Adipocyte (in vitro differentiated cells): ENCODE measurements around the gene PLEKHA5.

Source experiments
- DNase-seq: peaks from one replicate; pipeline ENCODE4 v3.0.0-alpha.2; 2015; ENCODE audit warnings: low read depth
- H3K27me3 ChIP-seq: replicated peaks from 2 replicates; pipeline ENCODE4 v1.7.0; 2013; ENCODE audit warnings: mild to moderate bottlenecking, low read length, moderate library complexity; ENCODE audit not compliant: control insufficient read depth, insufficient read depth
- H3K36me3 ChIP-seq: 2 replicates; pipeline ENCODE4 v1.7.0; 2013; ENCODE audit warnings: low read length, mild to moderate bottlenecking, moderate library complexity; ENCODE audit not compliant: control insufficient read depth, insufficient read depth, severe bottlenecking
- H3K4me1 ChIP-seq: 2 replicates; pipeline ENCODE4 v1.7.0; 2013; ENCODE audit warnings: mild to moderate bottlenecking, low read length, moderate library complexity; ENCODE audit not compliant: control insufficient read depth, insufficient read depth
- H3K4me3 ChIP-seq: 2 replicates; pipeline ENCODE4 v1.7.0; 2013; ENCODE audit warnings: mild to moderate bottlenecking, low read length, moderate library complexity
- H3K9ac ChIP-seq: 2 replicates; pipeline ENCODE4 v1.7.0; 2013; ENCODE audit warnings: mild to moderate bottlenecking, low read length, moderate library complexity
- H3K9me3 ChIP-seq: 2 replicates; pipeline ENCODE4 v1.7.0; 2013; ENCODE audit warnings: mild to moderate bottlenecking, low read length, moderate library complexity; ENCODE audit not compliant: control insufficient read depth

Gene PLEKHA5

DNA sequence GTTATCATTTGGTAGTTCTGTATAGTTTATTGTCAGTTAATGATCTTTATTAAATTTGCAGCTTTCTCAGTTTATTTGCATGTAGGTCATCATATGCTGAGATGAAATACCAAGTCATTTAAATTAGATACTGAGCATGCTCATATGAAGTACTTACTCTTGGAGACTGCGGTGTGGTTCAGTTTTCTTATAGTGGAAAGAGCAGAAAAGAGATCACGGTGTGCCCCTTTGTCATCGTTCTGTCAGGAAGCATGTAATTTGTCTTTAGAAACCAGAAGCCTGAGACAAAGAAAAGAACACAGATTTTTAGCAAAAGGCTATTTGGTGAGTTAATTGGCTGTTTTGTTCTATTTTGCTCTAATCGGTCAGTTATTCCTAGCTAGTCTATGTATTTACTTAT is 75.6 kb downstream of the PLEKHA5 start:
- Histone ChIP-seq H3K4me1 (peaks cover 21% of the 10 kb centered on the region), H3K9ac (peak overlapping the region; percentile 20), H3K27me3 (no peaks in the 10 kb centered on the region), H3K36me3 (no peaks in the 10 kb centered on the region), H3K9me3 (peaks cover 7% of the 10 kb centered on the region), H3K4me3 (peak overlapping the region; percentile 72)
- DNase-seq: no peak

DNA sequence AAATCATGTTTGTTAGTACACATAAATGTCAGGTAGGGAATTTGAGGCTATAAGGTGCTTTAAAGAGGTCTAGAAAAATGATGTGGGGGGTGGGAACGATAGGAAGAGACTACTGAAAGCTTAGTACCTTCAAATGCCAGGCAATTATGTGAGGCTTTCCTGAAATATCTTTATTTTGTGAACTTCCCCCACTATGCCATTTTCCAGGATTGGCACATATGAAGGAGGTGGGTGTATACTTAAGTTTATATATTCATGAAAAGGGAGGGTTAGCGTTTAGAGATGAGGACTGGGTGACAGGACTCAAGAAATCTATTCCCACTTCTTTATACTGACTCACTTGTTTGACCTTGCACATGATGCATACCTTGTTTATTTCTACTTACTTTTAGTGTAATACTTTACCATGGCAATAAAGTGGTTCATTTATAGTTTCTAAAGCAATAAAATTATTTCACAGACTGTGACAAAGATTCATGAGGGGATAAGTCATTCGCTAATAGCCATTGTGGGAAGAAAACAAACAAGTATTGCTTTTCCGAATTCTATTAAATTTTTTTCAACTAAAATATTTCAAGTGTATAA is 77.1 kb downstream of the PLEKHA5 start:
- H3K9me3 ChIP-seq: peaks cover 7% of the 10 kb centered on the region
- H3K36me3 ChIP-seq: no peaks in the 10 kb centered on the region
- H3K4me1 ChIP-seq: peaks cover 15% of the 10 kb centered on the region
- H3K4me3 ChIP-seq: no peak overlapping the region
- no peak for DNase-seq
- H3K27me3 ChIP-seq: no peaks in the 10 kb centered on the region
- H3K9ac ChIP-seq: no peak overlapping the region

DNA sequence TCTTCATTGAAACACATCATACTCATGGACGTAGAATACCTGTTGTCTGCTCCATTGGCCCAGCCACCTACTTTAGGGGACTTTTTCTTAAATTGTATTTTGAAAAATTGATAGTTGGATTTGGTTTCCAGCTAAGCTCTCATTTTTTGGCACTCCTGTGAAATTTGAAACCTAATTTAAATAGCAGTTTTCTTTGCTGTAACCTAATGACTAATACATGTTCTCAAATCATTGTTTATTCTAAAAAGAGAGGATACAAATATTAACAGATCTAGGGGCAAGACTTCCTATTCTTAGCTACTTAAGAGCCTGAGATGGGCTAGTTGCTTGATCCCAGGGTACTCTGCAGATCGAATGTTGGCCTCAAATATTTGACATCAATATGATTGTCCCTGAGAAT is 78.9 kb downstream of the PLEKHA5 start:
- peaks cover 7% of the 10 kb centered on the region for H3K9me3 ChIP-seq
- H3K4me1 ChIP-seq: peaks cover 11% of the 10 kb centered on the region
- H3K4me3 ChIP-seq: peak overlapping the region; percentile 17
- no peaks in the 10 kb centered on the region for H3K27me3 ChIP-seq
- no peaks in the 10 kb centered on the region for H3K36me3 ChIP-seq
- no peak overlapping the region for H3K9ac ChIP-seq
- DNase-seq: no peak

DNA sequence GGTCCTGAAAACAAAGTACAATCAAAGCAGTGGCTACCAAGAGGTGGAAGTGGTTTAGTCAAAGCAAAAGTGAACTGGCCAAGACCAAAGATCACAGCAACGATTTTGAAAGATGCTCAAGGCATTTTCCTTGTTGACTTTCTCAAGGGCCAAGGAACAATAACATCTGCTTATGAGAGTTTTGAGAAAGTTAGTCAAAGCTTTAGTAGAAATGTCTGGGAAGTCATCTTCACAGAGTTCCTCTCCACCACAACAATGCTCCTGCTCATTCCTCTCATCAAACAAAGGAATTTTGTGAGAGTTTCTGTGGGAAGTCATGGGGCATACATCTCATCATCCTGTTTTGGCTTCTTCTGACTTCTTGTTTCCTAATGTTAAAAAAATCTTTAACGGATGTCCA is 80.1 kb downstream of the PLEKHA5 start:
- H3K4me3 ChIP-seq: no peak overlapping the region
- H3K27me3 ChIP-seq: no peaks in the 10 kb centered on the region
- H3K36me3 ChIP-seq: no peaks in the 10 kb centered on the region
- no peak for DNase-seq
- peaks cover 7% of the 10 kb centered on the region for H3K9me3 ChIP-seq
- H3K4me1 ChIP-seq: peaks cover 11% of the 10 kb centered on the region
- H3K9ac ChIP-seq: no peak overlapping the region

DNA sequence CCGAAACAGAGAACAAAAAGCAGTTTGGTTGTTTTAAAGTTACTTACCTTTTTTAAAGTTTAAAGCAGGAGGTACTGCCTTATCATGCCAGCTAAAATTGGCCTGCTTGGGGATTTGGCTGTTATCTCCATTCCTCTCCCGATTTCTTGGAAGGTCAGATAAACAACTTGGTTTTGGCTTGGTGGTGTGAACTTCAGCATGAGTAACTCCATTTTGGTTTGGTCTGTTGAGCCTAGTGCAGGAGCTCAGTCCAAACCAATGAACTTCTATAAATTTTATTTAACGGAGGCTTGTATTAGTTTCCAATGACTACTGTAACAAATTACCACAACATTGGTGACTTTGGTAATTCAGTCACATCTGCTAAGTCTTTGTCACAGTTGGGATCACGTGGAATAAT is 82.3 kb downstream of the PLEKHA5 start:
- H3K9me3 ChIP-seq: peaks cover 7% of the 10 kb centered on the region
- H3K27me3 ChIP-seq: no peaks in the 10 kb centered on the region
- peaks cover 11% of the 10 kb centered on the region for H3K4me1 ChIP-seq
- no peaks in the 10 kb centered on the region for H3K36me3 ChIP-seq
- H3K9ac ChIP-seq: no peak overlapping the region
- H3K4me3 ChIP-seq: no peak overlapping the region
- no peak for DNase-seq

DNA sequence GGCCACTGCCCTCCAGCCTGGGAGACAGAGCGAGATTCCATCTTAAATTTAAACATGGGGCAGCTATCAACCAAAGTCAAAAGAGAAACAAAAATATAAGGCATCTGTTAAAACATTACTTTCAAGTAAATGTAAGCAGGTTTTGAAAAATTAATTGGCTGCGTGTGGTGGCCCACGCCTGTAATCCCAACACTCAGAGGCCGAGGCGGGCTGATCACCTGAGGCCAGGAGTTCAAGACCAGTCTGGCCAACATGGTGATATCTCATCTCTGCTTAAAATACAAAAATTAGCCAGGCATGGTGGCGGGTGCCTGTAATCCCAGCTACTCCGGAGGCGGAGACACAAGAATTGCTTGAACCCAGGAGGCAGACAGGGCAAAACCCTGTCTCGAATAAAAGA is 82.7 kb downstream of the PLEKHA5 start:
- H3K4me3 ChIP-seq: no peak overlapping the region
- H3K36me3 ChIP-seq: no peaks in the 10 kb centered on the region
- H3K4me1 ChIP-seq: peaks cover 11% of the 10 kb centered on the region
- peaks cover 7% of the 10 kb centered on the region for H3K9me3 ChIP-seq
- no peak for DNase-seq
- no peak overlapping the region for H3K9ac ChIP-seq
- no peaks in the 10 kb centered on the region for H3K27me3 ChIP-seq

DNA sequence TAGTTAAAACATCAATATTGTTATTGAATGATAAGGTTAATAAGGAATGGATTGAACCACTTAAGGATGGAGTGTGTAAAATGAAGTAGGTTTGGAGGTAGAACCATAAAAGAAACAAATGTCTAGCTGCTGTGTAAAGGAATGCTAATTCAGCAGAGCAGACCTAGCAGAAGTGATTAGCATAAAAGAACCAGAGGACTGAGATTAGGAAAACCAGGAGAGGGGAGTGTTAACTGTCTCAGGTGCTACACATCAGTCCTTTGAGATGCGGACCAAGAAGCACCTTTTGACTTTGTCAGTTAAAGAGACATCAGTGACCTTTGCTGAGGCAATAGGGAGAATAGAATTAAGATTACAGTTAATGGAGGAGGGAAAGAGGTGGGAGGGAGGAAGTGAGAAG is 84.5 kb downstream of the PLEKHA5 start:
- H3K9me3 ChIP-seq: peaks cover 7% of the 10 kb centered on the region
- H3K4me3 ChIP-seq: no peak overlapping the region
- no peak for DNase-seq
- H3K36me3 ChIP-seq: no peaks in the 10 kb centered on the region
- H3K4me1 ChIP-seq: peaks cover 3% of the 10 kb centered on the region
- H3K27me3 ChIP-seq: no peaks in the 10 kb centered on the region
- no peak overlapping the region for H3K9ac ChIP-seq

DNA sequence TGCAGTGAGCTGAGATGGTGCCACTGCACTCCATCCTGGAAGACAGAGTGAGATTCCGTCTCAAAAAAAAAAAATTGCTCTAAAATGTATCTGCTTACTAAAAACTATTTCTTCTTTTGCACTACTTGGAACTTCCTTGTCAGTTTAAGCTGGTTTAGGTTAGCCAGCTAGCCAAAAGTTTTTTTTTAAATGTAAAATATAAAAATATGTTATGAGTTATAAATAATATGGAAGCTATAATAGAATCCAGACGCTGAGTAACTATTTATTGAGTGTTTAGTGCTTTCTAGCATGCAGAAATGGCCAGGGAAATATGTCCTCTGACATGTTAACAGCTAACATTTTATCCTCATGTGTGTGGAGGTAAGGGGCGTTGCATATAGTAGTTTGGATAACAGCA is 85.6 kb downstream of the PLEKHA5 start:
- Histone ChIP-seq H3K36me3 (no peaks in the 10 kb centered on the region), H3K4me3 (no peak overlapping the region), H3K9me3 (no peaks in the 10 kb centered on the region), H3K9ac (no peak overlapping the region), H3K4me1 (no peaks in the 10 kb centered on the region), H3K27me3 (no peaks in the 10 kb centered on the region)
- no peak for DNase-seq

DNA sequence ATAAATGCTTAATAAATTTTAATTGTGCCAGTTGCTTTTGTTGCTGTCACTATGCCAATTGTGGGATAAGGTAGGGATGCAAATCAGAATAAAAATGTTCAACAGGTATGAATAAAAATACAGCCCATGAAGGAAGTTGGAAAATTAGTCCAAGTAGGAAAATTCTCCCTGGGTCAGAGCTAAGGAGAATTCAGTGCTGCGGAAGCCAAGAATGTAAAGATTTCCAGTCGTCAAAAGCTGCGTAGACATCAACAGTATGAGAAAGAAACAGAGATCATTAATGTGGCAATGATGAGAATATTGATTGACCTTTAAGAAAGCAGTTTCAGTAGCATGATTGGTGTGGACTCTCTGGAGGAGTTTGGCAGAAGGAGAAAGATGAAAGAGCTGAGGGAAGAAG is 87.9 kb downstream of the PLEKHA5 start:
- no peak overlapping the region for H3K4me3 ChIP-seq
- peaks cover 22% of the 10 kb centered on the region for H3K4me1 ChIP-seq
- H3K27me3 ChIP-seq: no peaks in the 10 kb centered on the region
- no peaks in the 10 kb centered on the region for H3K9me3 ChIP-seq
- H3K36me3 ChIP-seq: no peaks in the 10 kb centered on the region
- H3K9ac ChIP-seq: no peak overlapping the region
- DNase-seq: no peak

DNA sequence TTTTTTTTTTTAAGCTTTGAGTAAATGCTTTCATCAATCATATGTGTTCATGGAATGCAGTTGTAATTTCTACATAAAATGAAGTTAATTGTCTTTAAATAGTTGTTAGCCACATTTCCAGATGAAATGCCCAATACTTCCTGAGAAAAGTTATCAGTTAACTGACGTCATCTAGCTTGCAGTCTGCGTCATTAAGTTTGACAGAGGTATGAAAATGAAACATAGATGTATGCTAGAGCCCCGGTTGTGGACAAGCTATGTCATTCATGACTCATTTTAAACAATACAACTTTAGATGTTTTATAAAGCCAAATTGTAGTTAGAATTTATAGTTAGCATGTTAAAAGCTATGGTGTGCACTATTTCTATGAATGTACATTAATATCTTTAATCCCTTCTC is 90.7 kb downstream of the PLEKHA5 start:
- Histone ChIP-seq H3K9me3 (no peaks in the 10 kb centered on the region), H3K36me3 (no peaks in the 10 kb centered on the region), H3K27me3 (no peaks in the 10 kb centered on the region), H3K4me3 (no peak overlapping the region), H3K4me1 (peaks cover 39% of the 10 kb centered on the region), H3K9ac (no peak overlapping the region)
- no peak for DNase-seq

DNA sequence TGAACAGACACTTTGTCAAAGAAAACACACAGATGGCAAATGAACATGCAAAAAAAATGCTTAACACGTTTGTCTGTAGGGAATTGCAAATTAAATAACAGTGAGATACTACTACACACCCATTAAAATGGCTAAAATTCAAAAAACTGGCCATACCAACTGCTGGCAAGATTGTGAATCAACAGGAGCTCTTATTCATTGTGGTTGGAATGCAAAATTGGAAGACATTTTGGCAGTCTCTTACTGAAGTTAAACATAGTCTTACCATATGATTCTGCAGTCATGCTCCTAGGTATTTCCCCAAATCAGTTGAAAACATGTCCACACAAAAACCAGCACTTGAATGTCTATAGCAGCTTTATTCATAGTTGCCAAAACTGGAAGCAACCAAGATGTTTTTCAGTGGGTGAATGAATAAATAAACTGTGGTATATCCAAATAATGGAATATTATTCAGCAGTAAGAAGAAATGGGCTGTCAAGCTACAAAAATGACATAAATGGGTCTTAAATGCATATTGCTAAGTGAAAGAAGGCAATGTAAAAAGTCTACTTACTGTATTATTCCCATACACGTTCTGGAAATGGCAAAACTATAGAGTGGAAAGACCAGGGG is 91.4 kb downstream of the PLEKHA5 start:
- H3K27me3 ChIP-seq: no peaks in the 10 kb centered on the region
- peak; percentile 27 for DNase-seq
- no peaks in the 10 kb centered on the region for H3K36me3 ChIP-seq

DNA sequence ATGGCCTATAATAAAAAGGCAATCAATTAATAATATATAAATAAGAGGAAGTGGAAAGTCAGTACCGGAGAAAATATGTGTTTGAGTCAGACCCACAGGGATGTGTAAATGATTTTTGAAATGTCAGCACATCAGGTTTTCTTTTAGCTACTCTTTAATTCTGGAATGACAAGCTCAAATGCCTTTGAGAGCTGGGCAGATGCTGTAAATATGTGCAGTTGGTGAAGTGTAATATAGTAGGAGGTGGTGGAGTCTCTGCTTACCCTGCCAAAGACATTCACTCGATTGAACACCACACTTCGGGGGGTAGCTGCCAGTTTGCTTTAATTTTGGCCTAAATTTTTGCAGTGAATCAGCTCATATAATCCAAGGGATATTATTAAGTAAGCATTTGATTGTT is 93.0 kb downstream of the PLEKHA5 start:
- no peak for DNase-seq
- peaks cover 42% of the 10 kb centered on the region for H3K4me1 ChIP-seq
- no peaks in the 10 kb centered on the region for H3K27me3 ChIP-seq
- H3K9me3 ChIP-seq: no peaks in the 10 kb centered on the region
- no peaks in the 10 kb centered on the region for H3K36me3 ChIP-seq
- H3K4me3 ChIP-seq: no peak overlapping the region
- no peak overlapping the region for H3K9ac ChIP-seq

More for the DNA sequence above, 91.4 kb downstream of the PLEKHA5 start:
- Histone ChIP-seq H3K9ac (no peak overlapping the region), H3K4me1 (peaks cover 39% of the 10 kb centered on the region), H3K4me3 (no peak overlapping the region), H3K9me3 (no peaks in the 10 kb centered on the region)
